Liver (tissue), 3 donors: ENCODE data around the gene VMA21.

Experiments used
- GABPA ChIP-seq, 2 donors: IDR thresholded peaks in 1 of 2; conservative IDR thresholded peaks in 1 of 2; 2 replicates each; pipeline ENCODE4 v1.6.1; 2016; ENCODE audit warnings: antibody characterized with exemption in 2 of 2, mild to moderate bottlenecking in 1 of 2, moderate library complexity in 1 of 2
- REST ChIP-seq: IDR thresholded peaks from 2 replicates; pipeline ENCODE4 v1.6.1; 2016; ENCODE audit warnings: antibody characterized with exemption, mild to moderate bottlenecking
- RXRA ChIP-seq, 2 donors: IDR thresholded peaks; 2 replicates each; pipeline ENCODE4 v1.6.1; 2017 to 2018; ENCODE audit warnings: antibody characterized with exemption in 2 of 2, mild to moderate bottlenecking in 1 of 2
- SP1 ChIP-seq: IDR thresholded peaks from 2 replicates; pipeline ENCODE4 v1.6.1; 2018; ENCODE audit warnings: antibody characterized with exemption, mild to moderate bottlenecking
- TAF1 ChIP-seq: conservative IDR thresholded peaks from 2 replicates; pipeline ENCODE4 v1.6.1; 2016; ENCODE audit warnings: antibody characterized with exemption, mild to moderate bottlenecking
- TF ChIP-seq, protein P1 (sequence below): fragments of 150-350 bp; IDR thresholded peaks from 2 replicates; pipeline ENCODE4 v1.5.1; 2017; ENCODE audit warnings: improper control_type of control experiment, low read depth, low read length; ENCODE audit not compliant: missing input control
- TF ChIP-seq, protein P2 (sequence below): IDR thresholded peaks from 2 replicates; pipeline ENCODE4 v1.6.1; 2016; ENCODE audit warnings: antibody characterized with exemption
- TF ChIP-seq, protein P3 (sequence below): IDR thresholded peaks from 2 replicates; pipeline ENCODE4 v1.6.1; 2016; ENCODE audit warnings: antibody characterized with exemption
- donor health status: healthy.
- donor health status: healthy.

DNA sequence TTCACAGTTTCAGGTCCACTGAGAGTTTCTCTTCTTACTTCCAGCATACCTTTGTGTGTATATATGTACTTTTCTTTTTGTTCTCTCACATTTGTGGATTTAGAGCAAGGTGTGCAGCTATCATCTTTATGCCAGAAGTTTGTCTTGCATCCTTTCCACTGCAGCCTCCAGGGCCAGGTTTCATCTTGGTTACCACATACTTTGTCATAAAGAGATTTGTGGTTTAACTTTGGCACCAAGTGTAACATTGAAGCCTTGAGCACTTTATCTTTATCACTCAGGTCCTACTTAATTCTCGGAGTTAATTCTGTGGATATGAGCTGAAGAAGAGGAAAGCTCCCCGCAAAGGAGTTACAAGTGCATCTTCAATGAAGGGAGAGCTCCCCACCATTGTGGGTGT is 31.4 kb upstream of the VMA21 start:
- TF ChIP-seq RXRA (IDR thresholded peaks at IDR 0.05) (no peak), TAF1 (no peak), REST (no peak), GABPA (IDR thresholded peaks at IDR 0.05 in 1 of 2, conservative IDR thresholded peaks at IDR 0.05 in 1 of 2) (no peak), SP1 (no peak)
- TF ChIP-seq, protein P1, sequence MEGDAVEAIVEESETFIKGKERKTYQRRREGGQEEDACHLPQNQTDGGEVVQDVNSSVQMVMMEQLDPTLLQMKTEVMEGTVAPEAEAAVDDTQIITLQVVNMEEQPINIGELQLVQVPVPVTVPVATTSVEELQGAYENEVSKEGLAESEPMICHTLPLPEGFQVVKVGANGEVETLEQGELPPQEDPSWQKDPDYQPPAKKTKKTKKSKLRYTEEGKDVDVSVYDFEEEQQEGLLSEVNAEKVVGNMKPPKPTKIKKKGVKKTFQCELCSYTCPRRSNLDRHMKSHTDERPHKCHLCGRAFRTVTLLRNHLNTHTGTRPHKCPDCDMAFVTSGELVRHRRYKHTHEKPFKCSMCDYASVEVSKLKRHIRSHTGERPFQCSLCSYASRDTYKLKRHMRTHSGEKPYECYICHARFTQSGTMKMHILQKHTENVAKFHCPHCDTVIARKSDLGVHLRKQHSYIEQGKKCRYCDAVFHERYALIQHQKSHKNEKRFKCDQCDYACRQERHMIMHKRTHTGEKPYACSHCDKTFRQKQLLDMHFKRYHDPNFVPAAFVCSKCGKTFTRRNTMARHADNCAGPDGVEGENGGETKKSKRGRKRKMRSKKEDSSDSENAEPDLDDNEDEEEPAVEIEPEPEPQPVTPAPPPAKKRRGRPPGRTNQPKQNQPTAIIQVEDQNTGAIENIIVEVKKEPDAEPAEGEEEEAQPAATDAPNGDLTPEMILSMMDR, result no peak
- TF ChIP-seq, protein P2, sequence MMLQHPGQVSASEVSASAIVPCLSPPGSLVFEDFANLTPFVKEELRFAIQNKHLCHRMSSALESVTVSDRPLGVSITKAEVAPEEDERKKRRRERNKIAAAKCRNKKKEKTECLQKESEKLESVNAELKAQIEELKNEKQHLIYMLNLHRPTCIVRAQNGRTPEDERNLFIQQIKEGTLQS, result no peak
- TF ChIP-seq, protein P3, sequence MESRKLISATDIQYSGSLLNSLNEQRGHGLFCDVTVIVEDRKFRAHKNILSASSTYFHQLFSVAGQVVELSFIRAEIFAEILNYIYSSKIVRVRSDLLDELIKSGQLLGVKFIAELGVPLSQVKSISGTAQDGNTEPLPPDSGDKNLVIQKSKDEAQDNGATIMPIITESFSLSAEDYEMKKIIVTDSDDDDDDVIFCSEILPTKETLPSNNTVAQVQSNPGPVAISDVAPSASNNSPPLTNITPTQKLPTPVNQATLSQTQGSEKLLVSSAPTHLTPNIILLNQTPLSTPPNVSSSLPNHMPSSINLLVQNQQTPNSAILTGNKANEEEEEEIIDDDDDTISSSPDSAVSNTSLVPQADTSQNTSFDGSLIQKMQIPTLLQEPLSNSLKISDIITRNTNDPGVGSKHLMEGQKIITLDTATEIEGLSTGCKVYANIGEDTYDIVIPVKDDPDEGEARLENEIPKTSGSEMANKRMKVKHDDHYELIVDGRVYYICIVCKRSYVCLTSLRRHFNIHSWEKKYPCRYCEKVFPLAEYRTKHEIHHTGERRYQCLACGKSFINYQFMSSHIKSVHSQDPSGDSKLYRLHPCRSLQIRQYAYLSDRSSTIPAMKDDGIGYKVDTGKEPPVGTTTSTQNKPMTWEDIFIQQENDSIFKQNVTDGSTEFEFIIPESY, result no peak
